ENCODE results near the gene RMND1. TPM values are rescaled to one million over a fixed set of nuclear protein-coding genes. Genes with fewer than 3 reads are reported as not detected.

Gene RMND1
- total RNA-seq, 1 experiment from 2014 or later = 19.3 TPM

- TF ChIP-seq CTCF (conservative IDR thresholded peaks at IDR 0.05) = no peak
- TF ChIP-seq EZH2 (IDR thresholded peaks at IDR 0.05; ENCODE audit: low read depth) = no peak
- Histone ChIP-seq H3F3A (ENCODE audit: insufficient read depth, low read depth) (peaks cover 14% of the 10 kb centered on the region; the same call in 1 of the 2 replicates), H3K9me2 (ENCODE audit: insufficient read depth) (no peaks in the 10 kb centered on the region), H3K4me1 (replicated peaks; ENCODE audit: insufficient read depth) (no peaks in the 10 kb centered on the region), H3K9me3 (ENCODE audit: insufficient read depth, low read depth) (no peaks in the 10 kb centered on the region), H3K79me2 (ENCODE audit: low read depth) (peaks cover 3% of the 10 kb centered on the region; the same call in 1 of the 2 replicates), H3K4me2 (no peak overlapping the region), H3K36me3 (ENCODE audit: low read depth) (peaks cover 42% of the 10 kb centered on the region), H3K4me3 (no peak overlapping the region), H3K27me3 (ENCODE audit: insufficient read depth, low read depth) (no peaks in the 10 kb centered on the region), H3K27ac (no peak overlapping the region), H4K20me1 (ENCODE audit: insufficient read depth) (peaks cover 6% of the 10 kb centered on the region; the same call in 1 of the 2 replicates), H2AFZ (no peak overlapping the region)
- DNase-seq = no peak
- intact Hi-C loops (cut with micrococcal nuclease; ENCODE audit: unreplicated experiment) = no loop called here
- BruUV-seq (replicated peaks) = no TSS peak
- POLR2A ChIA-PET (ENCODE audit: unreplicated experiment) = no interaction called here
- CTCF ChIA-PET = no interaction called here
These were observed 42.7 kb downstream of the RMND1 start for GRCh38 chr6:151409260-151409659.

GRCh38 chr6:151408858-151409257 is 43.1 kb downstream of the RMND1 start:
- no peaks in the 10 kb centered on the region for H3K9me2 ChIP-seq (ENCODE audit: insufficient read depth)
- intact Hi-C loops (cut with micrococcal nuclease; ENCODE audit: unreplicated experiment) = no loop called here
- no peaks in the 10 kb centered on the region for H3K9me3 ChIP-seq (ENCODE audit: insufficient read depth, low read depth)
- BruUV-seq (replicated peaks) = no TSS peak
- no peaks in the 10 kb centered on the region for H3K27me3 ChIP-seq (ENCODE audit: insufficient read depth, low read depth)
- peaks cover 6% of the 10 kb centered on the region; the same call in 1 of the 2 replicates for H4K20me1 ChIP-seq (ENCODE audit: insufficient read depth)
- ChIA-PET POLR2A (ENCODE audit: unreplicated experiment) (no interaction called here), CTCF (no interaction called here)
- H2AFZ ChIP-seq = no peak overlapping the region
- H3F3A ChIP-seq (ENCODE audit: insufficient read depth, low read depth) = peaks cover 14% of the 10 kb centered on the region; the same call in 1 of the 2 replicates
- no peak for DNase-seq
- H3K4me1 ChIP-seq (replicated peaks; ENCODE audit: insufficient read depth) = no peaks in the 10 kb centered on the region
- peaks cover 6% of the 10 kb centered on the region; the same call in 1 of the 2 replicates for H3K79me2 ChIP-seq (ENCODE audit: low read depth)
- H3K4me3 ChIP-seq = no peak overlapping the region
- no peak for TF ChIP-seq EZH2 (IDR thresholded peaks at IDR 0.05; ENCODE audit: low read depth)
- TF ChIP-seq CTCF (conservative IDR thresholded peaks at IDR 0.05) = no peak
- peaks cover 39% of the 10 kb centered on the region for H3K36me3 ChIP-seq (ENCODE audit: low read depth)
- H3K4me2 ChIP-seq = no peak overlapping the region
- H3K27ac ChIP-seq = no peak overlapping the region

- ChIA-PET POLR2A (ENCODE audit: unreplicated experiment) (no interaction called here), CTCF (interaction anchor here (0.7 kb wide), 1 partner anchor 47 kb away, joined by 5 read pairs; no protein-coding TSS in a partner anchor)
- H3K27me3 ChIP-seq (ENCODE audit: insufficient read depth, low read depth) = no peaks in the 10 kb centered on the region
- DNase-seq = no peak
- H3K4me2 ChIP-seq = no peak overlapping the region
- BruUV-seq (replicated peaks) = no TSS peak
- no peak overlapping the region for H2AFZ ChIP-seq
- H3K79me2 ChIP-seq (ENCODE audit: low read depth) = peaks cover 51% of the 10 kb centered on the region
- no peak overlapping the region for H3K4me3 ChIP-seq
- H3K36me3 ChIP-seq (ENCODE audit: low read depth) = peaks cover 32% of the 10 kb centered on the region
- peaks cover 17% of the 10 kb centered on the region for H3K4me1 ChIP-seq (replicated peaks; ENCODE audit: insufficient read depth)
- H4K20me1 ChIP-seq (ENCODE audit: insufficient read depth) = peaks cover 28% of the 10 kb centered on the region; the same call in 1 of the 2 replicates
- H3K27ac ChIP-seq = no peak overlapping the region
- no peaks in the 10 kb centered on the region for H3K9me2 ChIP-seq (ENCODE audit: insufficient read depth)
- intact Hi-C loops (cut with micrococcal nuclease; ENCODE audit: unreplicated experiment) = no loop called here
- TF ChIP-seq CTCF (conservative IDR thresholded peaks at IDR 0.05) = no peak
- TF ChIP-seq EZH2 (IDR thresholded peaks at IDR 0.05; ENCODE audit: low read depth) = no peak
- peaks cover 35% of the 10 kb centered on the region; the same call in 1 of the 2 replicates for H3F3A ChIP-seq (ENCODE audit: insufficient read depth, low read depth)
- H3K9me3 ChIP-seq (ENCODE audit: insufficient read depth, low read depth) = no peaks in the 10 kb centered on the region
These were observed 48.0 kb downstream of the RMND1 start for GRCh38 chr6:151403919-151404308.

Data from PC-9 (cell line).